Astrocyte of the spinal cord (primary cell): Measurements from ENCODE around the gene SETDB2.
A peak's percentile ranks its signal among the peaks of the same experiment; 100 is the strongest.

Source experiments
- DNase-seq: peaks from one replicate; pipeline ENCODE4 v3.0.0; 2011; ENCODE audit warnings: low read depth, low spot score
- H3K4me3 ChIP-seq: 2 replicates; pipeline ENCODE4 v1.5.1; 2011; ENCODE audit warnings: low read depth, mild to moderate bottlenecking, low read length, moderate library complexity
- in situ Hi-C: cut with HindIII; loops from 2 replicates; pipeline ENCODE4 v1.10.0; 2017; ENCODE audit warnings: low sequenced_read_pairs
- TF ChIP-seq, protein P1 (sequence below): IDR thresholded peaks from 2 replicates; pipeline ENCODE4 v1.5.1; 2012; ENCODE audit warnings: low read depth, mild to moderate bottlenecking, low read length, inconsistent platforms

SETDB2 gene

DNA sequence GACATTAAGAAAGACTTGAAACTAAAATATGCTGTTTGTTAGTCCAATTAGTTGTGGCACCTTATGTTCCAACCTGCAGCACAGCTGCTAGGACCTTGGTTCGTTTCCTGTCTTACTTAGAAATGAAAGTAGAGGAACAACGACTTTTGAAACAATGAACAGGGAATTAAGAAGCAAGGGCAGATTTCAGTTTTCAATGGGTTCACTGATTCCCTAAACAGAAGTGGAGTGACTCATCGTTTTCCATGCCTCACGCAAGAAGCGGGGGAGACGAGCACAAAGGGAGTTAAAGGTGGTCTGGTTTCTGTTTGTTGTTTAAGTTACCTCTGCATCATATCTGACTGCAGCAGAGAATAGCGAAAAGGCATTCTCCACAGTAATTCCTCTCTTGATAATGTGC lies 96.5 kb downstream of the SETDB2 start:
- in situ Hi-C loops = no loop called here
- DNase-seq = peak; percentile 44
- TF ChIP-seq, protein P1, sequence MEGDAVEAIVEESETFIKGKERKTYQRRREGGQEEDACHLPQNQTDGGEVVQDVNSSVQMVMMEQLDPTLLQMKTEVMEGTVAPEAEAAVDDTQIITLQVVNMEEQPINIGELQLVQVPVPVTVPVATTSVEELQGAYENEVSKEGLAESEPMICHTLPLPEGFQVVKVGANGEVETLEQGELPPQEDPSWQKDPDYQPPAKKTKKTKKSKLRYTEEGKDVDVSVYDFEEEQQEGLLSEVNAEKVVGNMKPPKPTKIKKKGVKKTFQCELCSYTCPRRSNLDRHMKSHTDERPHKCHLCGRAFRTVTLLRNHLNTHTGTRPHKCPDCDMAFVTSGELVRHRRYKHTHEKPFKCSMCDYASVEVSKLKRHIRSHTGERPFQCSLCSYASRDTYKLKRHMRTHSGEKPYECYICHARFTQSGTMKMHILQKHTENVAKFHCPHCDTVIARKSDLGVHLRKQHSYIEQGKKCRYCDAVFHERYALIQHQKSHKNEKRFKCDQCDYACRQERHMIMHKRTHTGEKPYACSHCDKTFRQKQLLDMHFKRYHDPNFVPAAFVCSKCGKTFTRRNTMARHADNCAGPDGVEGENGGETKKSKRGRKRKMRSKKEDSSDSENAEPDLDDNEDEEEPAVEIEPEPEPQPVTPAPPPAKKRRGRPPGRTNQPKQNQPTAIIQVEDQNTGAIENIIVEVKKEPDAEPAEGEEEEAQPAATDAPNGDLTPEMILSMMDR = no peak
- H3K4me3 ChIP-seq = no peak overlapping the region

DNA sequence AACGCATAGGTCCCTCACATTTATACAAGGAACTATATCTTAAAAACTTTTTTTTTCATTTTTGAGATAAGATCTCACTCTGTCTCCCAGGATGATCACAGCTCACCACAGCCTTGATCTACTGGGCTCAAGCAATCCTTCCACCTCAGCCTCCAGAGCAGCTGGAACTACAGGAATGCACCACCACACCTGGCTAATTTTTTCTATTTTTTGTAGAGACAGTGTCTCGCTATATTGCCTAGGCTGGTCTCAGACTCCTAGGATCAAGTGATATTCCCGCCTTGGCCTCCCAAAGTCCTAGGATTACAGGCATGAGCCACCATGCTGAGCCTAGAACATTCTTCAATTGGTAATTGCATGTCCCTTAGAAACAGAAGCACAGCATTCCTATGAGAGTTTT lies 99.6 kb downstream of the SETDB2 start:
- no peak overlapping the region for H3K4me3 ChIP-seq
- in situ Hi-C loops = no loop called here
- TF ChIP-seq, protein P1 = no peak
- no peak for DNase-seq
